Measurements from ENCODE around the gene LSM4.
"Not testable (repeated sequence)": the region's sequence is repeated elsewhere in the genome, so short reads cannot be mapped to it uniquely, and the experiment has no call there.

LSM4 gene

GRCh38 chr19:18340990-18341868, 18.4 kb upstream of the LSM4 start:
- in situ Hi-C loops (cut with MboI; ENCODE audit: low sequenced_read_pairs) = no loop called here

DNA sequence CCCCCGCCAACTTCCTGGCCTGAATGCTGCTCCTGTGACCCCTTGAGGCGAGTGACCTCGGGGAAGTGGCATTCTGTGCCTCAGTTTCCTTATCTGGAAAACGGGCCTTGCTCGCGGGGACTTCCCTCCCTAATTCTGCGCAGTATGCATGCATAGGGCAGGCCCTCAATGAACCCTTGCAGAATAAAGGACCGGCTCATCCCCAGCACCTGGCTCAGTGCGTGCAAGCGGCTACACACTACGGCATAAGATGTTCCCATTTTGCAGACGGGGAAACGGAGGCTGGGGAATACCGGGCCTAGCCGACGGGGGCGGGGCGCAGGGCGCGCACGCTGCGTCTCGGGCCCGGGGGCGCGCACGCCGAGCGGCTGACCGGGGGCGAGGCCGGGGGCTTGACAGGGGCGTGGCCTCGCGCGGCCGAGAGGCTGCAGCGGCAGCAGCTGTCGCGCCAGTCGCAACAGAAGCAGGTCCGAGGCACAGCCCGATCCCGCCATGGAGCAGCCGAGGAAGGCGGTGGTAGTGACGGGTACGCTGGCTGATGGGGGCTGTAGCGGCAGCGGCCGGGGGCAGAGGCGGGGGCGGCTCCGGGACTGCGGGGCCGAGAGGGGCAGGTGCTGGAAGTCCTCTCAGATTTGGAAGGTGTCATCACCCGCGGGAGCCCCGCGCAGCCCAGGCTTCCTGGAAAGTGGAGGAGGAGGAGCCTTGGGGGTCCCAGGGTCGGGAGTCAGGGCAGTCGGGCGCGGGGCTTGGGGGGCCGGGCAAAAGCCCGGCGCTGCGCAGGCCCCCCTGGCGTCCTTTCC, 17.5 kb upstream of the LSM4 start, which contains the start of gene PGPEP1:
TSS of gene PGPEP1 (plus strand) at position 409 of the 800 bp plus-strand sequence. CDS start at position 493, 84 bp downstream.
- in situ Hi-C loops (cut with MboI; ENCODE audit: low sequenced_read_pairs) = no loop called here

- in situ Hi-C loops (cut with MboI; ENCODE audit: low sequenced_read_pairs) = no loop called here
Observed at GRCh38 chr19:18339723-18340122, 16.8 kb upstream of the LSM4 start.

DNA sequence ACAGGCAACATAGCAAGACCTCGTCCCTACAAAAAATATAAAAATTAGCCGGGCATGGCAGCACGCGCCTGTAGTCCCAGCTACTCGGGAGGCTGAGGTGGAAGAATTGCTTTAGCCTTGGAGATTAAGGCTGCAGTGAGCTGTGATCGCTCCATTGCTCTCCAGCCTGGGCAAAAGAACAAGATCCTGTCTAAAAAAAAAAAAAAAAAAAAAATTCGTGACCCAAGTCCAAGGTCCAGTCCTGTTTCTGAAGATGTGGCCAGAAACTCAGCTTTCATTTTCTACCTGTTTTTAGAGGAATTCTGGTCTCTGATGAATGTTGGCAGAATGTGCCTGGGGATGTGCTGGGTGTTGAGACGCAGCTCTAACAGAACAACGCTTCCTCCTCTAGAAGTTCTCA, 15.7 kb upstream of the LSM4 start:
- in situ Hi-C loops (cut with MboI; ENCODE audit: low sequenced_read_pairs) = no loop called here

GRCh38 chr19:18336121-18336520, 13.2 kb upstream of the LSM4 start:
- in situ Hi-C loops (cut with MboI; ENCODE audit: low sequenced_read_pairs) = no loop called here

DNA sequence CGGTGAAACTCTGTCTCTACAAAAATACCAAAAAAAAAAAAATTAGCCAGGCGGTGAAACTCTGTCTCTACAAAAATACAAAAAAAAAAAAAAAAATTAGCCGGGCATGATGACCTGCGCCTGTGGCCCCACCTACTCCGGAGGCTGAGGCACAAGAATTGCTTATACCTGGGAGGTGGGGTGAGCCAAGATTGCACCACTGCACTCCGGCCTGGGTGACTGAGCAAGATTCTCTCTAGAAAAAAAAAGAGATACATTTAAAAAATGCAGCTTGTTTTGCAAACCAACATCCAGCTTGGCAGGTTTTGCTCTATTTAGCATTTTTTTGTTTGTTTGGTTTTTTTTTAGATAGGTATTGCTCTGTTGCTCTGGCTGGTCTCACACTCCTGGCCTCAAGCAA, 10.8 kb upstream of the LSM4 start:
- in situ Hi-C loops (cut with MboI; ENCODE audit: low sequenced_read_pairs) = no loop called here

GRCh38 chr19:18332917-18333530, 10.1 kb upstream of the LSM4 start:
- in situ Hi-C loops (cut with MboI; ENCODE audit: low sequenced_read_pairs) = no loop called here

DNA sequence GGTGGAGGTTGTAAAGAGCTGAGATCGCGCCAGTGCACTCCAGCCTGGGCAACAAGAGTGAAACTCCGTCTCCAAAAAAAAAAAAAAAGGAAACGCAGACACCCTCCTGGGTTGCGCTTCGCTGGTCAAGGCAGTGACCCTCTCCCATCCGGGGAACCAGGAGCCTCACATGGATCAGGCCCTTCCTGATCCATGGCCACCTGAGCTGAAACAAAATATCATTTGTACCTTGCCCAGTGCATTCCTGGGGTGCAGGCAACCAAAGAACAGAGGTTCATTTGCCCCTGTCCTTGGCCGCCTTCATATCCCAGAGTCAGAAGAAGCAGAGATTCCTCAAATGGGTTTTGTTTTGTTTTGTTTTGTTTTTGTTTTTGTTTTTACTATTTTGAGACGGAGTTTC, 8.0 kb upstream of the LSM4 start:
- in situ Hi-C loops (cut with MboI; ENCODE audit: low sequenced_read_pairs) = no loop called here

- in situ Hi-C loops (cut with MboI; ENCODE audit: low sequenced_read_pairs) = no loop called here
Observed at GRCh38 chr19:18329035-18329376, 6.1 kb upstream of the LSM4 start.

DNA sequence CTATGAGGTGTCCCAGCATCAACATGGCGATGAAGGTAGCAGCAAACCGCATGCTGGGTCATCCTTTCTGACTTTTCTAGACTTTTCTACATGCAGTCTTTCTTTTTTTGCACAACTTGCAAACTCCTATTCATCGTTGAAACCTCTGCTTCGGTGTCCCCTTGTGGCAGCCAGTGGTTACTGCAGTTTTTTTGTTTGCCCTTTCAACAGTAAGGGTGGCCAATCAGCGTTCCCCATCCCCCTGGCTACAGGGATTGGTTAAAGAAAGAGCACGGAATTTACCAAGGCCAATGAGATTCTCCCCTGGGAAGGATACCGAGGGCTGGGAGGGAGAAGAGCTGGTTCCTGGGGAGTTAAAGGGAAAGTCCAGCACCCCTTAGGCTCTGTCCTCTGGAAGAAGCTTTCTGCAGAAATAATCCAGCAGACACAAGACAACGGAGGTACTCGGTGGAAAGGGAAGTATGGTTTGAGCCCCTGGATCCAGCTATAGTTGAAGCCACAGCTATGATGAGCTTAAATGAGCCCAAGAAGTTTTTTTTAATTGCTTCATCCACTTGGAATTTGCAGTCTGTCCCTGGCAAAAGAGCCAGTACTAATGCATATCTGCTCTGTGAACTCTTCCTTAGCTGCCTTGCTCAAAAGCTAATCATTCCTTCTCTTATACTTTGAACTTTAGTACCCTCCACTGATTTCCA, 5.6 kb upstream of the LSM4 start:
- in situ Hi-C loops (cut with MboI; ENCODE audit: low sequenced_read_pairs) = no loop called here

DNA sequence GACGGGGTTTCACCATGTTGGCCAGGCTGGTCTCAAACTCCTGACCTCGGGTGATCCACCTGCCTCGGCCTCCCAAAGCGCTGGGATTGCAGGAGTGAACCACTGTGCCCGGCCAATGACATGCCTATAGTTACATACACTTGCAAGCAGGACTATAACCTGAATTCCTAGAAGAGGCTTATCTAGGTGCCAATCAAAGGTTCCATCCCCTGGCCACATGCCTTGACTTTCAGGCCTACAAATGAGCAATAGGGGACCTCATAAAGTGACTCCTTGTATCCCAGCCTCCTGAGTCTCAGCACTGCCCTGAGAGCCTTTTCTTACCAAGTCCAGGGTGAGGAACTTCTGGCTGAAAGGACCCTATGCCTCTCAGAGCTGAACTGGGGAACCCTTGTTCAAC, 3.9 kb upstream of the LSM4 start:
- in situ Hi-C loops (cut with MboI; ENCODE audit: low sequenced_read_pairs) = no loop called here

- in situ Hi-C loops (cut with MboI; ENCODE audit: low sequenced_read_pairs) = not testable (repeated sequence)
Observed at GRCh38 chr19:18324373-18324731, 1.5 kb upstream of the LSM4 start.

DNA sequence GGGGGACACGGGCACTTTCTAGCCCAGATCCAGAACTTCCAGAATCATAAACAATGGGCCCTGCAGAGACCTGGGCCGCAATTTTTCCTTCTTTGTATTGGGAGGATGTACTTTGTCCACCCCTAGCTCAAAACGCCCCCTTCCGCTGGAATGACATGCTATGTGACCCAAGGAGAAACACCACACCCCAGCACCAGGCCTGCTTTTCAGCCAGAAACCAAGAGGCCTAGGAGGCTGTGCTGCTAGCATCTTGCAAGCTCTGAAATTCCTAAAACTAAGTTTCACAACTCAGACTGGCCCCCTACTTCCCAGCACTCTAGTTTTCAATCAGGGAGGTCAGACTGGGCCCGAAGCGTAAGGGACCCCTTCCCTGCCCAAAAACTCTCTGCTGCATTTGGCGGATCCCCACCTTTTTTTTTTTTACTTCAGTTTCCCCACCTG, 538 bp downstream of the LSM4 start:
- in situ Hi-C loops (cut with MboI; ENCODE audit: low sequenced_read_pairs) = no loop called here

DNA sequence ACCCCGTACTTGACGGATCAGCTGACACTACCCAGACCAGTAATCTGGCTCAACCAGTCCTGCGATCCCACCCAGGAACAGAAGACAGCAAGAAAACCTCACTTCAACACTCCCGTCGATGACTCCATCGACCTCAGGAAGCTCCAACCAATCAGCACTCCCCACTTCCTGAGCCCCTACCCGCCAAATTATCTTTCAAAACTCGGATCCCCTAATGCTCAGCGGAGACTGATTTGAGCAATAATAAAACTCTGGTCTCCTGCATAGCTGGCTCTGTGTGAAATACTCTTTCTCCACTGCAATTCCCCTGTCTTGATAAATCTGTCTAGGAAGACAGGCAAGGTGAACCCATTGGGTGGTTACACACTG, 1.2 kb downstream of the LSM4 start:
- in situ Hi-C loops (cut with MboI; ENCODE audit: low sequenced_read_pairs) = no loop called here

GRCh38 chr19:18320865-18321733, 1.8 kb downstream of the LSM4 start:
- in situ Hi-C loops (cut with MboI; ENCODE audit: low sequenced_read_pairs) = no loop called here

DNA sequence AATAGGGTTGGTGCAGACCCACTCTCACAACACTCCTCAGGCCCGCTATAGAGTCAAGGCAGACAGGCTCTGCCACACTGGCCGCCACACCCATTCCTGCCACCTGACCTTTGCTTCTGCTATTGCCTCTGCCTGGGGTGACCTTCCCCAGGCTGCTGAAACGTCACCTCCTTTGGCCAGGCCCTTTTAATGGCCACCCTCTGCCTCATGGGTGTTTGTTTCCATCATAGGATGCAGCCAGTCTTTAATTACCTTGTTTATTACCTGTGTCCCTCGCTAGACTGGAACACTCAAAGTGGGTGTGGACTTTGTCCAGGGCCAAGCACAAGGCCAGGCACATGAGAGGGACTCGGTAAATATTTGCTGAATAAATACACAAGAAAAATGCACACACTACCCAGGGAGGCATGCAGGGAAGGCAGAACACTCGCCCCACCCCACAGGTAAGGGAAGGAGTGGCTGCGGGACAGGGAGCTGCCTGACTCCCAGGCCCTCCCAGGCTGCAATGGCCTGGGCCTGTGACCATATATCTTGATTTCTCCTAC, 3.2 kb downstream of the LSM4 start:
- in situ Hi-C loops (cut with MboI; ENCODE audit: low sequenced_read_pairs) = no loop called here

DNA sequence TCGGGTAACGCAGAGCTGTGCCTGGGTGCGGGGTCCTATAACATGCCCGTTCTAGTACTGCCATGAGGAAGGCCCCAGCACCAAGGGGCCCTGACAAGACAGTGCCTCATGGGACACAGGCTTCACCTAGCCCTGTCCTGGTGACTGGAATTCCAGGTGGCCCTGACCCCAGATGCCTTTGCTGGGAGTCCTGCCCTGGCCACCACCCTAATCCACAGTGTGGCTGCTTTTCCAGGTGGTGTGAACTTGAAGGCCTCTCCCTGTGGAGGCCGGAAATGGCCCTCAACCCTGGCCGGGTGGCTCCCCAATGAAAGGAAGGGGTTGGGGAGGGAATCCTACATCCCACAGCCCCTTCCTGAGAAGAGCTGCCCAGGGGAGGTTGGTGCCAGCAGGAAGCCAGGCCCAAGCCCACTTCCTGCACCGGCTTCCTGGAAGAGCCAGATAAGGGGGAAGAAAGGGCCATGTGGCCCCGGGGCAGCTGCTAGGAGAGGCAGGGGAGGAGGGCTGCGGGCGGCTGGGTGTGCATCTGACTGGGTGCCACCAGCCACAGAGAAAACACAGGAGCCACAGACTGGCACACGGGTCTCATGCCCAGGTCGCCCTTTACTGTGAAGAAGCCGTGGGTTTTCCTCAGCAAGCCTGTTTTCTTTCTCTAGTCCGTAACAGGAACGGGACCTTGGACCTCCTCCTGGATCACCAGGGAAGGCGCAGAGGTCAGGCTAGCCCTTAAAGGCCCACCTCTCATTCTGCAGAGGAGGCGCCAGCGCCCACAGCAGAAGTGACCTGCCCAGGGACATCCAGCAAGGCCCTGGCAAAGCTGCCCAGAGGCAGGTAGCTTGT, 4.7 kb downstream of the LSM4 start:
- in situ Hi-C loops (cut with MboI; ENCODE audit: low sequenced_read_pairs) = no loop called here

GRCh38 chr19:18313398-18313797, 9.5 kb downstream of the LSM4 start:
- in situ Hi-C loops (cut with MboI; ENCODE audit: low sequenced_read_pairs) = no loop called here

DNA sequence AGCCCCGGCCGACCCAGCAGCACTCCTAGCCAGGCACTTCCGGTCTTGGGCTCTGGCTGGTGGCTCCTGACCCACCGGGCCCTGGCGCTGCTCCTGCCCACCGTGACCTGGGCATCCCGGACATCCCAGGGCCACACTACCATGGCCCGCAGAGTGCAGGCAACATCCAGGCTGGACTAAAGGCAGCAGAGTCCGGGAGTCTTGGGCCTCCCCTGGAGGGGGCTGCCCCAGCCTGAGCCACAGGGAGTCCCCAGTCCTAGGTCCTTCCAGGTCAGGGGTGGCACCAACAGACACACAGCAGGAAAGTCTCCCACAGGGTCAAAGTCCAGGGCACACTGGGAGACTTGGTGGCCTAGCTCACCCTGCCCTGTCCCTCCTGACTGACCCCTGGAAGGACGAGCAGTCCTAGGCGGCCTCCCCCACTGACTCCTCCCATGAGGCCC, 10.8 kb downstream of the LSM4 start:
- in situ Hi-C loops (cut with MboI; ENCODE audit: low sequenced_read_pairs) = no loop called here
